Hepatocyte (in vitro differentiated cells): ENCODE data around the gene CYSRT1.

Experiments used
- CTCF ChIP-seq: fragments of 200-600 bp; sonication (generic); IDR thresholded peaks from 2 replicates; pipeline ENCODE4 v1.5.1; 2016; ENCODE audit warnings: antibody characterized with exemption, mild to moderate bottlenecking; ENCODE audit not compliant: poor library complexity
- EZH2 ChIP-seq: fragments of 200-600 bp; sonication (generic); IDR thresholded peaks from 2 replicates; pipeline ENCODE4 v1.6.1; 2016; ENCODE audit warnings: antibody characterized with exemption, mild to moderate bottlenecking, borderline replicate concordance

GRCh38 chr9:137224830-137225694, at the start of gene CYSRT1:
- no peak for TF ChIP-seq CTCF
- no peak for TF ChIP-seq EZH2
